HG03108 (cell line): Measurements from ENCODE around the gene BROX.
"Not testable (repeated sequence)": the region's sequence is repeated elsewhere in the genome, so short reads cannot be mapped to it uniquely, and the experiment has no call there.

Experiments used
- ATAC-seq: cut with Tn5 transposase; IDR thresholded peaks from one replicate; pipeline ENCODE4 v1.9.1; 2021; ENCODE audit warnings: moderate library complexity; ENCODE audit not compliant: unreplicated experiment

BROX gene

DNA sequence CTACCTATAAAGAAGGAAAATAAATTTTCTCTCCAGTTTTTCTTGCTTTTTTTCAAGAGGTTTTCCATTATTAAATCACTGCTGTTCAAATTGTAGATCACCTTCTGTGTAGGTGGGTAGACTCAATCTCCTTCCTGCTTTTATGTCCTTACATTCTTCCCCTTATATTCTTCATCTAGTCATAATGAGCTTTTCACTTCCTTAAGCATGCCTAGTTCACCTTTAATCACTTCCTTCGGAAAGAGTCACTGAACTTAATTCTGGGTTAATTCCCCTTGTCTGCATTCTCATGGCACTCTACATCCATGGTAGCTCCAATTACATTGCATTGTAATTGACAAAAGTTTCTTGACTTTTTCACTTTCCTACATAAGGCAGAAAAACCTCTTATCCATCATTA is 18.5 kb downstream of the BROX start:
- no peak for ATAC-seq

- peak; percentile 97 for ATAC-seq
Observed at GRCh38 chr1:222732216-222733159, 20.1 kb downstream of the BROX start.

DNA sequence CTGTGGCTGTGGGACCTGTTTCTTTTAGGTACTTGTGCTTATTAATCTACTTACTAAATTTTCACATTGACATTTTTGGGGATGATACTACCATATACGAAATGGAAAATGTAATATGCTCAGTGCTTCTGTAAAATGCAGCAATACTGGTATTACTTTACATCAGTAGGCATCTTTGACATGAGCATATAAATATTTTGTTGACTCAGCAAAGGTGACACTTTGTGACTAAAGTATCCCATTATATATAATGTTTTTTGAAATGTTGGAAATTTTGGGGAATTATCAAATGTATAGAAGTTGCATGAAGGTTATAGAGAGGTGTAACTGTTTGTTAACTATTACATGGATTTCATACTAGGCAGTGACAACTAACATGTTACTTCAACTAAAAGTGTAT is 22.4 kb downstream of the BROX start:
- no peak for ATAC-seq

DNA sequence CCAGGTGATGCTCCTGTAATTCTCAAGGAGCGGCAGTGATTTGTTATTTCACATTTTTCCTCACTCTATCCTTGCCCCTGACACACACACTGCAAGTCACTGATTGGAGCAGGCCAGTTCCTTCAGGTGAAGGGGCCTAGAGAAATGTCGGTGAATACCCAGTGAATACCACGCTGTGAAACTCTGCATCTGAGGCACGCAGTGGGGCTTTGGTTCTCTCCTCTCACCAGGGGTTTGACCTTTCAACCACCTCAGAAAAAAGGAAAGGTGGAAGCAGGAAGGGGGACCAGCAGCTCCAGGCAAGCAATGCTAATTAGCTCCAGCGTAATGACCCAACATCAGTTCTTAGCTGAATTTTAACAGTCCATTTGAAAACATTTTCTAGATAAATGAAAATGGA is 24.1 kb downstream of the BROX start:
- ATAC-seq, result no peak

GRCh38 chr1:222736972-222737371 is 24.6 kb downstream of the BROX start, which contains the start of gene FAM177B:
FAM177B (plus strand) TSS chr1:222737202; CDS start chr1:222746546, 9,344 bp downstream.
- no peak for ATAC-seq

DNA sequence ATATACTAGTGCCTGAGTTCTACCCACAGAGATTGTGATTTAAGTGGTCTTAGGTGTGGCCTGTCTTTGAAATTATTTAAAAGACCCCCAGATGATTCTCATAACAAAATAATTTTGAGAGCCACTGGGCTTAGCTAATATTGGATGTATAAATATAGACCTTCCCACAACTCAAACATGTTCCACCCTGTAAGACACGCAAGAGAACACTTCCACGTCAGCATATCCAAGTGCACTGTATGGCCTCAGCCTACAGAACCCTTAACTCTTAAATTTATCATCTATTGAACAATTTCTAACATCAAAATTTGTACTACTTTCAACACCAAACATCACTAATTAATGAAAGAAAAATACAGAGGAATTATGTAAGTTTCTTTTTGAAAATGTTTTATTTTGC is 27.1 kb downstream of the BROX start:
- no peak for ATAC-seq

DNA sequence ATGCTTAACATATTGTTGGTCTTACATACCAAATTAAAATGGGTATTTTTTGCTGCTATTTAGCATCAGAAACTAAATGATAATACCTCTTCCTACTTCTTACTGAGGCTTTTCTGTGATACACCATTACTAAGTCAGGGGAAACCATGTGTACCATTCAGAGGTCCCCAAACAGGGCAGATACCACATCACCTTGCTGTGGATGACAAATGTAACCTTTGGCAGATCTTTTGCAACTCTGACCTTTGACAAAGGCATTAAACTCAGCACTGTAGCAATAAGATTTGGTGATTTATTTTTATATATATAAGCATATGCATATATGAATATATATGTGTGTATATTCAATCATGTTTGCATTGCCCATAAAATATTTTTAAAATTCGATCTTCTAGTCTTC is 27.6 kb downstream of the BROX start:
- no peak for ATAC-seq

DNA sequence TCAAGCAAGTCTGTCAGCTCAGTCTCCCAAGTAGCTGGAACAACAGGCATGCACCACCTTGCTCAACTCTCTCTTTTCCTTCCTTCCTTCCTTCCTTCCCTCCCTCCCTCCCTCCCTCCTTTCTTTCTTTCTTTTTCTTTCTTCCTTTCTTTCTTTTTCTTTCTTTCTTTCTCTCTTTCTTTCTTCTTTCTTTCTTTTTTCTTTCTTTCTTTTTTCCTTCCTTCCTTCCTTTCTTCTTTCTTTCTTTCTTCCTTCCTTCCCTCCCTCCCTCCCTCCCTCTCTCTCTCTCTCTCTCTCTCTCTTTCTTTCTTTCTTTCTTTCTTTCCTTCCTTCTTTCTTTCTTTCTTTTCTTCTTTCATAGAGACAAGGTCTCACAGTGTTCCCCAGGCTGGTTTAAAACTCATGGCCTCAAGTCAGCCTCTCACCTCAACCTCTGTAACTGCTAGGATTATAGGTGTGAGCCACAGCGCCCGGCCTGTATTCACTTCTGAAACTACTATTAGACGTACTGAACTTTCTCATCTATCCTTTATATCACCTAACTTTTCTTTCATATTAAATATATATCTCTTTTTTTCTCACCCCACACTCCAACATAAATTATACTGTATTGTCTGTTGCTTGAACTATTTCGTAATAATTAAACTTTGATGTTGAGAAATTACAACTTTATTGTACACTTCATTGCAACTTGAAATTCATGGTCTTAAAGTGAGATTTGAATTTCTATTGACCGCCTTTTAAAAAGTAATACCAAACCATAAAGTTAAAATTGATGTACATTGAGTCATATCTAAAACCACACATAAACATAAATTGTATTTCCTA is 29.5 kb downstream of the BROX start:
- not testable (repeated sequence) for ATAC-seq

DNA sequence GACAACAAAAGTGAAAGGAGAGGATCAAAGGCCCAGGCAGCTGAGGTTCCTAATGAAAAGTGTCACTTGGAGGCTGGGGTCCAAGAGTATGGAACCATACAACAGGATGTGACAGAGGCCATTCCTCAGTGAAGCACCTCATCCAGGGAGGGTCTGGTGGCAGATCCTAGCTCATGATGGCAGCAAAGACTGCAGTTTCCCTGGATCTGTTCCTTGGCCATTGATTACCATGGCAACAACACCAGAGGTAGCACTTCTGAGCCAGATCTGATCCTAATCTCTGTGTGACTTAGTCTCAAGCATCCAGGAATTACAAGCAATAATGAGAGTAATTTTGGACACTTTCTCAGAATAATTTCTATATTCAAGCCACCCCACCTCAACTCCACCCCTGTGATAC is 37.6 kb downstream of the BROX start:
- ATAC-seq, result no peak

- ATAC-seq, result no peak
Observed at GRCh38 chr1:222750651-222751050, 38.3 kb downstream of the BROX start.

- ATAC-seq, result no peak
Observed at GRCh38 chr1:222751255-222751654, 38.9 kb downstream of the BROX start.

DNA sequence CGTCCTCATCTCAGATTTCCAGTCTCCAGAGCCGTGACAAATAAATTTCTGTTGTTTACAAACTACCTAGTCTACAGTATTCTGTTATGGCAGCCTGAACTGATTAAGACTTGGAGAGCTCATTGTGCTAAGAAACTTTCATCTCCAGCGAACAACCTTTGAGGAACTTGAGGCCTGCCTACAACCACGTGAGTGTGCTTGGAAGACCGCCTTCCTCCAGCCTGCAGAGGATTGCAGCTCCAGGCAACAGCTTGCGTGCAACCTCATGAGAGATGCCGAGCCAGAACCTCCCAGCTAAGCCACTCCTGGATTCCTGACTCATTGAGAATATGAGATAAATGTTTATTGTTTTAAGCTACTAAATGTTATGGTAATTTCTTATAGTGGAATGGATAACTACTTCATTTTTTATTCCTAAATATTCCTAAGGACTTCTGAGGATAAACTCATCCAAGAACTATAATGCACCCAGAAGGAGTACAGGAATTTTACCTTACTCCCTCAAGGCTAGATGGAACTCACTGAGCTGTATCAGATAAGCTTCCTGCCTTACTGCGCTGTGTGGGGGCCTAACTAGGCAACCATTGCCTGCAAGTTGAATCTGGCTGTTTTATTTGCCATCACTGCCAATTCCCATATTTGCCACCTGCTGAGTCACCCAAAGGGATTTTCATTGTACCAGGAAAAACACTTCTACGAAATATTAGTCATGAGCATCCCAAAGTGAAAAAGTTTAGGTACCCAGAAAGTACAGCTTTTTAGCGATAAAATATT is 42.2 kb downstream of the BROX start:
- no peak for ATAC-seq

DNA sequence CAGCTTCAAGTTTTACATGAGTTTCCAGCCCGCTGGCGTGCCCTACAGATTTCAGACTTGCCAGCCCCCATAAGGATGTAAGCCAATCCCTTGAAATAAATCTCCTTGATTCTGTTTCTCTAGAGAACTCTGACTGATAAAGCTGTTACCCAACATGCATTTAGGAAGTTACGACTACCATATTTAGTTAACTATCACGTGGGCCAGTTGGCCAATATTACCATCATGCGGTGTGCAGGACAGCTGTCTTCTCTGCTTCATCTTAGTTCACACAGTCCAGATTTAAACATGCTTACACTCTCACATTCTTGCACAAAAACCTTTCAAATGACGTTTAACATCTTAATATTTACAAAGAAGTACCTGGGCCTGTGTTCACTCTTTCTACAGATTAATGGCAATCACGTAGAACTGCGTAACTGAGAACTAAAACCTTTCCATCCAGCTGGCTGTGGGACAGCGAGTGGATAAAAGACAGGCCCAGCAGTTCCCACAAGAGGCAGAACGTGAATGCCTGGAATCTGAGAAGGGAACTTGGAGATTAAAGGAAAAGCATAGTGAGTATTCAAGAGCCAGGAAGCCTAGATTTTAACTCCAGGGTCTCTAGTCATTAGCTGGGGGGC is 45.4 kb downstream of the BROX start:
- no peak for ATAC-seq

DNA sequence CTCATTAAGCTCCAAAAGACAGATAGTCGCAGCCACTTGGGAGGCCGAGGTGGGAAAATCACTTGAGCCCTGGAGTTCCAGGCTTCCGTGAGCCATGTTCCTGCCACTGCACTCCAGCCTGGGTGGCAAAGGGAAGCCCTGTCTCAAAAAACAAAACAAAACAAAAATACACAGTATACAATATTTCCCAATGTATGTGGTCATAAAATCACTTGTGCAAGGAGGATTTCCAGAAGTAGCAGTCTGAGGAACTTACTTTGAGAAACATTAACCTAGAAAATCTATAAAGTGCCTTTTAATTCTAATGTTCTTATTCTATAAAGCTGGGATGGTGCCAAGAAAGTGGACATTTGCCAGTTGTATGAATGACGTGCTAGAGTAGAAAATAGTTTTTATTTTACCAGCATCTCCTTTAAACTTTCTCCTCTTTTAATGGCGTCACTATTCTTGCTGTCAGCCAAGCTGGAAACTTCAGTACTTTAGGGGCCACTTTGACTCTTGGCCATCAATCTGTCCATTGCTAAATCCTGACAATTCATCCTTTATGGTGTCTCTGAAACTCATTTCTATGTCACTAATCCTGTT is 47.2 kb downstream of the BROX start:
- ATAC-seq, result no peak

- no peak for ATAC-seq
Observed at GRCh38 chr1:222761083-222761482, 48.7 kb downstream of the BROX start.

DNA sequence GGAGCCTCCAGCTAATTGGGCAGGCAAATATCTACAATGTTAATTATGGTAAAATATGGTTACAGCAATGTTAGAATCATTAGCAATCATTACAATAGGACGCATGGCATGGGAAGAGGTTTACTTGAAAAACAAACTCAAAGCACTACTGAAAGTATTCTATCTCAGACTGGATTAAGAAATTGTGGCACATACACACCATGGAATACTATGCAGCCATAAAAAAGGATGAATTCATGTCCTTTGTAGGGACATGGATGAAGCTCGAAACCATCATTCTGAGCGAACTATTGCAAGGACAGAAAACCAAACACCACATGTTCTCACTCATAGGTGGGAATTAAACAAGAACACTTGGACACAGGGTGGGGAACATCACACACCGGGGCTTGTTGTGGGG is 49.8 kb downstream of the BROX start:
- ATAC-seq, result not testable (repeated sequence)

- ATAC-seq, result no peak
Observed at GRCh38 chr1:222767152-222767571, 54.8 kb downstream of the BROX start.

- no peak for ATAC-seq
Observed at GRCh38 chr1:222768592-222768991, 56.2 kb downstream of the BROX start.

- ATAC-seq, result no peak
Observed at GRCh38 chr1:222769181-222769580, 56.8 kb downstream of the BROX start.

DNA sequence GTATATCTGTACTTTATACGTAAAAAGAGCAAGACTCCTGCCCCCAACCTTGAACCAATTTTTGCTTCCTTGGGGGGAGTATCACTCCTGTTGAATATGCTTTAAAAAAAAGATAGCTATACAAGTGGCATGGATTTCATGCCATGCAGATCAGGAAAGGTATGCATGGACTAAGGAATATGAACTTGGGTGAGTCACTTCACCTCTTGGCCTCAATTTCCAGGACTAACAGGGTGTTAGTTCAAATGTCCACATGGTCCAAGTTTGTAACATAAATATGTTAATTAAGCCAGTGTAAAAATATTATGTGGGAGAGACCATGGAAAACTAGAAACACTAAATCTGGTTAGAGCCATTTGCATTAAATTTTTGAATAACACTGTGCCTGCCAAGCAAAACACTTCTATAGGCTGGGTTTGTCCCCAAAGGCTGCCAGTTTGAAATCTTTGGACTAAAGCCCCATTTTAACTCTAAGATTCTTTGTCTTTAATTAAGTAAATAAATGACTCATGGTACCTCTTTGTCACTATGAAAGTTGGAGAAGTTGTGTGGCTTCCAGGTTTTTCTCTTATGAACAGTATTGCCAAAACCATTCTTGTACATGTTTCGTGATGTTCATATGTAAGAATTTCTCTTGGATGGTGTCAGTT is 57.7 kb downstream of the BROX start:
- ATAC-seq, result no peak
